GM23338 (cell line): ENCODE measurements around the gene ATP8A2. TPM values are rescaled to one million over a fixed set of nuclear protein-coding genes. Genes with fewer than 3 reads are reported as not detected.

Experiments used
- ATAC-seq: fragments of 200-7000 bp; cut with Tn5 transposase; 3 replicates; pipeline ENCODE4 v1.9.1; 2020
- DNase-seq: peaks from one replicate; pipeline ENCODE4 v3.0.0-alpha.2; 2015; ENCODE audit warnings: low spot score
- H2AFZ ChIP-seq: fragments of 200-600 bp; sonication (generic); 2 replicates; pipeline ENCODE4 v1.8.0; 2016; ENCODE audit warnings: antibody characterized with exemption, mild to moderate bottlenecking, moderate library complexity
- H3F3A ChIP-seq: fragments of 200-600 bp; sonication (generic); replicated peaks from 2 replicates; pipeline ENCODE4 v1.8.0; 2017; ENCODE audit warnings: antibody characterized with exemption, mixed run types, low read depth
- H3K27ac ChIP-seq: fragments of 200-600 bp; sonication (generic); 2 replicates; pipeline ENCODE4 v1.6.1; 2016; ENCODE audit warnings: low read depth
- H3K27me3 ChIP-seq: fragments of 200-600 bp; sonication (generic); 2 replicates; pipeline ENCODE4 v1.8.0; 2016; ENCODE audit warnings: mild to moderate bottlenecking, mixed run types, moderate library complexity; ENCODE audit not compliant: insufficient read depth
- H3K36me3 ChIP-seq: fragments of 200-600 bp; sonication (generic); 2 replicates; pipeline ENCODE4 v1.8.0; 2016; ENCODE audit warnings: mild to moderate bottlenecking; ENCODE audit not compliant: insufficient read depth
- H3K4me1 ChIP-seq: fragments of 200-600 bp; sonication (generic); 2 replicates; pipeline ENCODE4 v1.8.0; 2016; ENCODE audit warnings: mild to moderate bottlenecking, moderate library complexity; ENCODE audit not compliant: insufficient read depth
- H3K4me2 ChIP-seq: fragments of 200-600 bp; sonication (generic); 2 replicates; pipeline ENCODE4 v1.7.1; 2017; ENCODE audit warnings: mixed run types
- H3K4me3 ChIP-seq: fragments of 200-600 bp; sonication (generic); 2 replicates; pipeline ENCODE4 v1.6.1; 2016; ENCODE audit warnings: mixed run types
- H3K79me2 ChIP-seq: fragments of 200-600 bp; sonication (generic); replicated peaks from 2 replicates; pipeline ENCODE4 v1.8.0; 2017; ENCODE audit warnings: mild to moderate bottlenecking; ENCODE audit not compliant: insufficient read depth
- H3K9me2 ChIP-seq: fragments of 200-600 bp; sonication (generic); 2 replicates; pipeline ENCODE4 v1.8.0; 2017; ENCODE audit not compliant: insufficient read depth
- H4K20me1 ChIP-seq: fragments of 200-600 bp; sonication (generic); replicated peaks from 2 replicates; pipeline ENCODE4 v1.8.0; 2017; ENCODE audit warnings: mild to moderate bottlenecking; ENCODE audit not compliant: insufficient read depth
- H3K27ac Mint-ChIP-seq: 2 replicates; pipeline ENCODE4 v1.8.0; 2020; ENCODE audit warnings: inconsistent platforms, mild to moderate bottlenecking, moderate library complexity, mixed read lengths
- H3K27me3 Mint-ChIP-seq: 3 replicates; pipeline ENCODE4 v1.8.0; 2022; ENCODE audit warnings: low read depth, mild to moderate bottlenecking, moderate library complexity, mixed read lengths, inconsistent platforms; ENCODE audit not compliant: insufficient read depth, poor library complexity
- H3K36me3 Mint-ChIP-seq: 3 replicates; pipeline ENCODE4 v1.8.0; 2021; ENCODE audit warnings: low read depth, mild to moderate bottlenecking, inconsistent platforms, moderate library complexity, mixed read lengths
- H3K4me1 Mint-ChIP-seq: 3 replicates; pipeline ENCODE4 v1.8.0; 2020; ENCODE audit warnings: mild to moderate bottlenecking, inconsistent platforms, mixed read lengths
- H3K4me3 Mint-ChIP-seq: 3 replicates; pipeline ENCODE4 v1.8.0; 2021; ENCODE audit warnings: moderate library complexity, mild to moderate bottlenecking, inconsistent platforms, mixed read lengths
- H3K9me3 Mint-ChIP-seq: 3 replicates; pipeline ENCODE4 v1.8.0; 2020; ENCODE audit warnings: moderate library complexity, mild to moderate bottlenecking, inconsistent platforms, mixed read lengths
- CTCF ChIP-seq, 2 experiments: fragments of 200-600 bp in 1 of 2; sonication (generic) in 1 of 2; conservative IDR thresholded peaks; 2 replicates each; pipeline versions ENCODE4 v1.5.1 to v1.6.1; 2016 to 2017; ENCODE audit warnings: antibody characterized with exemption in 2 of 2, low read depth in 2 of 2, mild to moderate bottlenecking in 2 of 2, moderate library complexity in 1 of 2
- ETS1 ChIP-seq: IDR thresholded peaks from 2 replicates; pipeline ENCODE4 v1.6.1; 2016; ENCODE audit warnings: antibody characterized with exemption
- EZH2 ChIP-seq: fragments of 200-600 bp; sonication (generic); IDR thresholded peaks from one replicate; pipeline ENCODE4 v1.8.0; 2017; ENCODE audit warnings: antibody characterized with exemption, mild to moderate bottlenecking, low read depth; ENCODE audit not compliant: unreplicated experiment
- EZH2phosphoT487 ChIP-seq: fragments of 200-600 bp; sonication (generic); IDR thresholded peaks from one replicate; pipeline ENCODE4 v1.8.1; 2018; ENCODE audit warnings: antibody characterized with exemption; ENCODE audit not compliant: unreplicated experiment
- JUNB ChIP-seq: IDR thresholded peaks from one replicate; pipeline ENCODE4 v1.6.1; 2016; ENCODE audit warnings: antibody characterized with exemption; ENCODE audit not compliant: unreplicated experiment
- NANOG ChIP-seq: IDR thresholded peaks from 2 replicates; pipeline ENCODE4 v1.6.1; 2016; ENCODE audit warnings: antibody characterized with exemption, borderline replicate concordance
- POLR2AphosphoS5 ChIP-seq: IDR thresholded peaks from 2 replicates; pipeline ENCODE4 v1.6.1; 2016; ENCODE audit warnings: antibody characterized with exemption, low read depth
- STAT1 ChIP-seq: IDR thresholded peaks from one replicate; pipeline ENCODE4 v1.6.1; 2016; ENCODE audit warnings: antibody characterized with exemption; ENCODE audit not compliant: unreplicated experiment
- ZNF114 ChIP-seq: fragments of 250-450 bp; sonication (Bioruptor Pico); IDR thresholded peaks from 2 replicates; pipeline ENCODE4 v1.5.0; 2020; ENCODE audit warnings: mild to moderate bottlenecking, moderate library complexity
- ZNF331 ChIP-seq: fragments of 250-450 bp; sonication (Bioruptor Pico); IDR thresholded peaks from 2 replicates; pipeline ENCODE4 v1.5.0; 2020; ENCODE audit warnings: low read depth, mild to moderate bottlenecking, moderate library complexity
- ZNF462 ChIP-seq: fragments of 250-450 bp; sonication (Bioruptor Pico); IDR thresholded peaks from 2 replicates; pipeline ENCODE4 v1.5.0; 2020; ENCODE audit warnings: mild to moderate bottlenecking, moderate library complexity
- polyA plus RNA-seq: library from polyadenylated mRNA; unstranded; fragments of >200 nt; fragmentation: Nextera tagmentation; extraction: Ambion mirVana; gene quantifications from 2 replicates; pipeline ENCODE4 v1.2.1, GENCODE V29; 2016
- total RNA-seq: library from RNA; depleted of rRNA; stranded (reverse); fragments of >200 nt; shearing (Covaris generic); gene quantifications from 2 replicates; pipeline ENCODE4 v1.2.3, GENCODE V29; 2014

Gene ATP8A2
- total and polyA plus RNA-seq, 2 experiments from 2014 or later = 5.7 to 8.8 TPM

GRCh38 chr13:26058704-26059103 lies 686.9 kb downstream of the ATP8A2 start:
- Mint-ChIP-seq H3K27ac (no peak overlapping the region), H3K27me3 (no peaks in the 10 kb centered on the region), H3K36me3 (no peaks in the 10 kb centered on the region), H3K9me3 (no peaks in the 10 kb centered on the region), H3K4me1 (peaks cover 12% of the 10 kb centered on the region), H3K4me3 (no peak overlapping the region)
- Histone ChIP-seq H3K9me2 (no peaks in the 10 kb centered on the region), H3K27me3 (peaks cover under 1% of the 10 kb centered on the region; the same call in 1 of the 2 replicates), H4K20me1 (no peaks in the 10 kb centered on the region), H3K27ac (no peak overlapping the region), H2AFZ (no peak overlapping the region; the same call in 1 of the 2 replicates), H3K4me2 (no peak overlapping the region), H3K79me2 (no peaks in the 10 kb centered on the region), H3K36me3 (no peaks in the 10 kb centered on the region), H3K4me1 (0 out of 2 replicates have a peak, but pooled peaks cover 2% of the 10 kb centered on the region), H3F3A (no peaks in the 10 kb centered on the region), H3K4me3 (no peak overlapping the region)
- no peak for TF ChIP-seq ETS1
- no peak for TF ChIP-seq ZNF114 (CRISPR knock-in tag)
- no peak for TF ChIP-seq JUNB
- no peak for TF ChIP-seq STAT1
- no peak for TF ChIP-seq POLR2AphosphoS5
- no peak for ATAC-seq
- DNase-seq = no peak

GRCh38 chr13:26060357-26060756 lies 688.6 kb downstream of the ATP8A2 start:
- Mint-ChIP-seq H3K4me1 (peaks cover 12% of the 10 kb centered on the region), H3K9me3 (no peaks in the 10 kb centered on the region), H3K4me3 (no peak overlapping the region), H3K27ac (no peak overlapping the region), H3K36me3 (no peaks in the 10 kb centered on the region), H3K27me3 (no peaks in the 10 kb centered on the region)
- H3K79me2 ChIP-seq = no peaks in the 10 kb centered on the region
- no peaks in the 10 kb centered on the region for H4K20me1 ChIP-seq
- peak overlapping the region; percentile 54 for H2AFZ ChIP-seq
- no peaks in the 10 kb centered on the region for H3K27me3 ChIP-seq
- no peaks in the 10 kb centered on the region for H3K9me2 ChIP-seq
- H3F3A ChIP-seq = no peaks in the 10 kb centered on the region
- H3K4me2 ChIP-seq = no peak overlapping the region
- H3K4me1 ChIP-seq = 0 out of 2 replicates have a peak, but pooled peaks cover 2% of the 10 kb centered on the region
- no peak for ATAC-seq
- no peak overlapping the region for H3K27ac ChIP-seq
- DNase-seq = no peak
- no peak overlapping the region for H3K4me3 ChIP-seq
- no peaks in the 10 kb centered on the region for H3K36me3 ChIP-seq
- TF ChIP-seq EZH2 = no peak
- TF ChIP-seq POLR2AphosphoS5 = no peak
- TF ChIP-seq EZH2phosphoT487 = no peak
- TF ChIP-seq ZNF331 (CRISPR knock-in tag) = no peak
- no peak for TF ChIP-seq CTCF (conservative IDR thresholded peaks at IDR 0.05; ENCODE audit: low read depth in 2 of 2)
- no peak for TF ChIP-seq ETS1
- no peak for TF ChIP-seq ZNF462 (CRISPR knock-in tag)
- no peak for TF ChIP-seq STAT1
- no peak for TF ChIP-seq NANOG
